HG03460 (cell line): ENCODE measurements around the gene NXPH3.

ENCODE experiments used
- ATAC-seq: cut with Tn5 transposase; IDR thresholded peaks from one replicate; pipeline ENCODE4 v1.9.1; 2021; ENCODE audit not compliant: unreplicated experiment

The NXPH3 gene

DNA sequence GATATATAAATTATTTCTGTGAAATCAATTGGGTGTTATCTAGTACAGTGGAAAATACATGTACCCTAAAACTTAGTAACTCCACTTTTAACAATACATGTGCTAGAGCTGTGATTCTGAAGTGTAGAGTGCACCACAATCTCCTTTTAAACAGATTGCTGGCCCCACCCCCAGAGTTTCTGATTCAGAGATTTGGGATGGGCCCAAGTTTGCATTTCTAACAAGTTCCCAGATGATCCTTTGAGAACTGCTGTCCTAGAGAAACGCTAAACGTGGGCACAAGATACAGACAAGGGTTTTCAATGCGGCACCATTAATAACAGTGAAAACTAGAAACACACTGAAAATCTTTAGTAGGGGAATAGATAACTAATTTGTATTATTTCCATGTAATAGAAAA, 49.2 kb downstream of the NXPH3 start:
- no peak for ATAC-seq

DNA sequence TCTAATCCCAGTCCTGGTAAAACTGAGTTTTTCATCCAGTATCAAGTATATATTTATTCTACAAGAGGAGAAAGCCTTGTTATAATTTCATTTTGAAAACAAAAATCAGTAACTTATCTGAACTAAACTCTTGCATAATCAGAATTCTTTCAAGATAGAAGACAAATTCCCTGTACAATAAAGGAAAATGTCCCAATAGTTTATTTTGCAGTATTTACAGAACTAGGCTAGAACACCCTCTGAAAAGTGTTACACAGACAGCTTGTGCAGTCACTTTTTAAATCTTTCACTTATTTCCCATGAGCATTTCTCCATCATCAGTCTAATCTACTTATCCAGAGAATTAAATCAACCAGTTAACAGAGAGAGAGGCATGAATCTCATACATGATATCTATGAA, 53.8 kb downstream of the NXPH3 start:
- no peak for ATAC-seq

DNA sequence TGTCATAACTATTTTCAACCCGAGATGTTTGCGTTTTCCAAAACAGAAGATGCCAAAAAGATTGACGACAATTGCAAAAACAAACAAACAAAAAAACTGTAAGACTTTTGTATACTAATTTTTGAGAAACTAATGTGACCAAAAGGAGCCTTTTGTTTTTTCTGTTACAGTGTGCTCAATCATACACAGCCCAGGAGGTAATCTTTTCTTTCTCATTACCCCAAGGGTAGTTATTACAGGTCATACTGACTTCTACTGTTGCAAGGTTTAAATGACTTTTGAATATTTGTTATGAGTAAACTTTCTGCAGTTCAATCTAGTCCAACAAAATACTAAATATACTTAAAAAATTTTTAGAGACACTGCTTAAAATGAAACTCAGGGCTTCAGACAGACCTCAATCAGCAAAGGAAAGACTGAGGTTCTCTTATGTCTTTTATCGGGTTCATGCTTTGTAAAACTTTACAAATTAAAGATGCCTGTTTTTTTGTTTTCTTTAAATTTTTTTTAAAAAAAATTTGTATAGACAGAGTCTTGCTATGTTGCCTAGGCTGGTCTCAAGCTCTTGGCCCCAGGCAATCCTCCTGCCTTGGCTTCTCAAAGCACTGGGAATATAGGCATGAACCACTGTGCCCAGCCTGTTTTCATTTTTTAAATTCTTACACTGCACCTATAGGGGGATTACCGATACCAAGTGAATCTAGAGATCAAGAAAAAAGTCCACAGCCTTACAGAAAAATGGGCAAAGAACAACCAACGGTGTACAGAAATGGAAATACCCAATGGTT, 54.6 kb downstream of the NXPH3 start:
- no peak for ATAC-seq

DNA sequence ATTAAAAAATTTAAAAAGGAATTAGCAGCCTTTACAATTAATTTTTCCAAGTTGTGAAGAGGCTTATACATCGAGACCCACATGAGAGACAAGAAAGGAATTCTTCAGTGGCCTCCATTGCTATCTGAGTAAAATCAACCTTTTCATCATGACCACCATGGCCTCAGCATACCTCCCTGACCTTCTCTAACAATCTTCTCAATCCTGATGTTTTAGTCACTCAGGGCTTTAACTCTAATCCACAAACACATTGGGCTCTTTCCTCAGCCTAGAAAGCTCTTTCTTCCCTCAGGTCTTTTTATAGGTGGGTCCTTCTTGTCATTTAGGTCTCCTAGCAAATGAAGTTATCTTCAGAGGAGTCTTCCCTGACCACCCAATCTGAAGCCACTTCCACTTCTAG, 55.8 kb downstream of the NXPH3 start:
- ATAC-seq = no peak
